Measurements from ENCODE around the gene KIAA1549.

- no peak for TF ChIP-seq CTCF (IDR thresholded peaks at IDR 0.05 in 2 of 3, conservative IDR thresholded peaks at IDR 0.05 in 1 of 3; ENCODE audit: insufficient read depth in 2 of 3, low read depth in 1 of 3, low read length in 3 of 3)
- no peak for TF ChIP-seq XRCC3 (IDR thresholded peaks at IDR 0.05)
These were observed 7.1 kb downstream of the KIAA1549 start for GRCh38 chr7:138974103-138974502.
